Breast epithelium (tissue), 3 donors: ENCODE data around the gene GPC3.
"Not testable (repeated sequence)": the region's sequence is repeated elsewhere in the genome, so short reads cannot be mapped to it uniquely, and the experiment has no call there.

Experiments used
- POLR2A ChIP-seq: fragments of 450-650 bp; IDR thresholded peaks from one replicate; pipeline ENCODE4 v1.6.1; 2016; ENCODE audit warnings: antibody characterized with exemption, mild to moderate bottlenecking, moderate library complexity
- TF ChIP-seq, protein P1 (sequence below), 3 donors: fragments of 450-650 bp; IDR thresholded peaks; one replicate each; pipeline ENCODE4 v1.5.1; 2016 to 2017; ENCODE audit warnings: antibody characterized with exemption in 3 of 3, mild to moderate bottlenecking in 3 of 3, moderate library complexity in 3 of 3

GRCh38 chrX:133720269-133720668, 265.1 kb downstream of the GPC3 start:
- TF ChIP-seq POLR2A = not testable (repeated sequence)
- TF ChIP-seq, protein P1, sequence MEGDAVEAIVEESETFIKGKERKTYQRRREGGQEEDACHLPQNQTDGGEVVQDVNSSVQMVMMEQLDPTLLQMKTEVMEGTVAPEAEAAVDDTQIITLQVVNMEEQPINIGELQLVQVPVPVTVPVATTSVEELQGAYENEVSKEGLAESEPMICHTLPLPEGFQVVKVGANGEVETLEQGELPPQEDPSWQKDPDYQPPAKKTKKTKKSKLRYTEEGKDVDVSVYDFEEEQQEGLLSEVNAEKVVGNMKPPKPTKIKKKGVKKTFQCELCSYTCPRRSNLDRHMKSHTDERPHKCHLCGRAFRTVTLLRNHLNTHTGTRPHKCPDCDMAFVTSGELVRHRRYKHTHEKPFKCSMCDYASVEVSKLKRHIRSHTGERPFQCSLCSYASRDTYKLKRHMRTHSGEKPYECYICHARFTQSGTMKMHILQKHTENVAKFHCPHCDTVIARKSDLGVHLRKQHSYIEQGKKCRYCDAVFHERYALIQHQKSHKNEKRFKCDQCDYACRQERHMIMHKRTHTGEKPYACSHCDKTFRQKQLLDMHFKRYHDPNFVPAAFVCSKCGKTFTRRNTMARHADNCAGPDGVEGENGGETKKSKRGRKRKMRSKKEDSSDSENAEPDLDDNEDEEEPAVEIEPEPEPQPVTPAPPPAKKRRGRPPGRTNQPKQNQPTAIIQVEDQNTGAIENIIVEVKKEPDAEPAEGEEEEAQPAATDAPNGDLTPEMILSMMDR (IDR thresholded peaks at IDR 0.05) = not testable (repeated sequence)
